ENCODE results near the gene RABGAP1L.

DNA sequence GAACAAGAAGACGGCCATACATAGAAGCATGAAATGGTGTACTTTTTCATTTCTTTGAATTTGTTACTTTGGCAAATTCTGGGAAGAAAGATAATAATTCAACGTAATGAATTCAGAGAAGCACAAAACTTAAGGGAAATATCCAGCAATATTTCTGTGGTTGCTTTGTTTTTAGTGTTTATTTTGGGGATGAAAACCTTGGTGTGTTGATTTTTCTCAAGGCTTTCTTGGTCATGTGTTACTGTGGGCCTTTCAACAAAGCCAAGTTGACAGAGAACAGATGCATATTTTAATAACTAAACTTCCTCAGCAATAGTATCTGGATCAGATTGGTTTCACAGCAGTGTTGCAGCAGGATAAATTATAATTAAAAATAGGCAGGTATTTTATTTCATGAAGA lies 561.9 kb downstream of the RABGAP1L start:
- TF ChIP-seq TAF1 (IDR thresholded peaks at IDR 0.05; ENCODE audit: low read depth, low read length): no peak
- TF ChIP-seq JUN (IDR thresholded peaks at IDR 0.05; ENCODE audit: low read depth, low read length): no peak
- TF ChIP-seq, protein P1, sequence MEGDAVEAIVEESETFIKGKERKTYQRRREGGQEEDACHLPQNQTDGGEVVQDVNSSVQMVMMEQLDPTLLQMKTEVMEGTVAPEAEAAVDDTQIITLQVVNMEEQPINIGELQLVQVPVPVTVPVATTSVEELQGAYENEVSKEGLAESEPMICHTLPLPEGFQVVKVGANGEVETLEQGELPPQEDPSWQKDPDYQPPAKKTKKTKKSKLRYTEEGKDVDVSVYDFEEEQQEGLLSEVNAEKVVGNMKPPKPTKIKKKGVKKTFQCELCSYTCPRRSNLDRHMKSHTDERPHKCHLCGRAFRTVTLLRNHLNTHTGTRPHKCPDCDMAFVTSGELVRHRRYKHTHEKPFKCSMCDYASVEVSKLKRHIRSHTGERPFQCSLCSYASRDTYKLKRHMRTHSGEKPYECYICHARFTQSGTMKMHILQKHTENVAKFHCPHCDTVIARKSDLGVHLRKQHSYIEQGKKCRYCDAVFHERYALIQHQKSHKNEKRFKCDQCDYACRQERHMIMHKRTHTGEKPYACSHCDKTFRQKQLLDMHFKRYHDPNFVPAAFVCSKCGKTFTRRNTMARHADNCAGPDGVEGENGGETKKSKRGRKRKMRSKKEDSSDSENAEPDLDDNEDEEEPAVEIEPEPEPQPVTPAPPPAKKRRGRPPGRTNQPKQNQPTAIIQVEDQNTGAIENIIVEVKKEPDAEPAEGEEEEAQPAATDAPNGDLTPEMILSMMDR (IDR thresholded peaks at IDR 0.05; ENCODE audit: control extremely low read depth in 1 of 3, insufficient read depth in 1 of 3, low read depth in 1 of 3, low read length in 3 of 3): no peak
- TF ChIP-seq EGR1 (IDR thresholded peaks at IDR 0.05; ENCODE audit: borderline replicate concordance, low read depth, low read length): no peak
- TF ChIP-seq CEBPB (IDR thresholded peaks at IDR 0.05; ENCODE audit: low read depth, low read length): no peak
- TF ChIP-seq EZH2 (IDR thresholded peaks at IDR 0.05; ENCODE audit: low read depth, low read length, severe bottlenecking): no peak
- TF ChIP-seq ZNF274 (IDR thresholded peaks at IDR 0.05; ENCODE audit: borderline replicate concordance, extremely low read depth, low read length): no peak
- TF ChIP-seq RAD21 (IDR thresholded peaks at IDR 0.05 in 1 of 2, conservative IDR thresholded peaks at IDR 0.05 in 1 of 2; ENCODE audit: low read depth in 2 of 2, low read length in 2 of 2): no peak
- TF ChIP-seq POLR2A (IDR thresholded peaks at IDR 0.05; ENCODE audit: control extremely low read depth in 1 of 2, low read depth in 2 of 2, low read length in 2 of 2): no peak
- TF ChIP-seq SP2 (IDR thresholded peaks at IDR 0.05; ENCODE audit: low read length): no peak
- no peak for TF ChIP-seq USF2 (IDR thresholded peaks at IDR 0.05; ENCODE audit: low read length)
- no peak for TF ChIP-seq CHD2 (IDR thresholded peaks at IDR 0.05; ENCODE audit: low read length)
- TF ChIP-seq, protein P2, sequence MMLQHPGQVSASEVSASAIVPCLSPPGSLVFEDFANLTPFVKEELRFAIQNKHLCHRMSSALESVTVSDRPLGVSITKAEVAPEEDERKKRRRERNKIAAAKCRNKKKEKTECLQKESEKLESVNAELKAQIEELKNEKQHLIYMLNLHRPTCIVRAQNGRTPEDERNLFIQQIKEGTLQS (IDR thresholded peaks at IDR 0.05; ENCODE audit: insufficient read depth, low read depth, low read length): no peak

Measured in H1 (cell line).